ENCODE measurements around the gene FFAR1.

FFAR1 gene

DNA sequence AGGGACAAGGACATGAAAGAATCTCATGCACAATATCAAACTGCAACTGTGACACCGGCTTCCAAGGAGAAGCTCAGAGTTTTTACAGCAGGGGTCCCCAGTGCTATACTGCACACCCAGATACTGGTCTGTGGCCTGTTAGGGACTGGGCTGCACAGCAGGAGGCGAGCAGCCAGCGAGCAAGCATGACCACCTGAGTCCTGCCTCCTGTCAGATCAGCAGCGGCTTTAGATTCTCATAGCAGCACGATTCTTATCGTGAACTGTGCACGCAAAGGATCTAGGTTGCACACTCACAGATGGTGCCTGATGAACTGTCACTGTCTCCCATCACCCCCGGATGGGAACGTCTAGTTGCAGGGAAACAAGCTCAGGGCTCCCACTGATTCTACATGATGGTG lies 31.8 kb upstream of the FFAR1 start:
- no peak for DNase-seq

DNA sequence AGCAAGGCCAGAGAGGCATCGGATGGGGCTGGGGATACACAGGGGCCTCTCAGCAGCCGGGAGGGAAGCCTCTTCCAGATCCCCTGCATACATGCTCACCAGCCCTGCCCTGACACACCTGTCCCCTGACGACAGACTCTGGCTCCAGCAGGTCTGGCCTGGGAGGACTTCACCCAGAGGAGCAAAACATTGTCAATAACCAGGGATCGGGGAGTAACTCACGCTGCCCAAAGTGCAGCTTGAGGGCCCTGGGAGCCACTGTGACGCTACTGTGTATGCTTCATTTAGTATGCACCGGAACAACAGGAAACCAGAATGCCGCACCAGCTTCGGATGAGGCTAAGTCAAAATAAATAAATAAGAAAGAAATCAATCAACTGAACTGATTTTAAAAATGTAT lies 31.1 kb upstream of the FFAR1 start:
- no peak for DNase-seq

DNA sequence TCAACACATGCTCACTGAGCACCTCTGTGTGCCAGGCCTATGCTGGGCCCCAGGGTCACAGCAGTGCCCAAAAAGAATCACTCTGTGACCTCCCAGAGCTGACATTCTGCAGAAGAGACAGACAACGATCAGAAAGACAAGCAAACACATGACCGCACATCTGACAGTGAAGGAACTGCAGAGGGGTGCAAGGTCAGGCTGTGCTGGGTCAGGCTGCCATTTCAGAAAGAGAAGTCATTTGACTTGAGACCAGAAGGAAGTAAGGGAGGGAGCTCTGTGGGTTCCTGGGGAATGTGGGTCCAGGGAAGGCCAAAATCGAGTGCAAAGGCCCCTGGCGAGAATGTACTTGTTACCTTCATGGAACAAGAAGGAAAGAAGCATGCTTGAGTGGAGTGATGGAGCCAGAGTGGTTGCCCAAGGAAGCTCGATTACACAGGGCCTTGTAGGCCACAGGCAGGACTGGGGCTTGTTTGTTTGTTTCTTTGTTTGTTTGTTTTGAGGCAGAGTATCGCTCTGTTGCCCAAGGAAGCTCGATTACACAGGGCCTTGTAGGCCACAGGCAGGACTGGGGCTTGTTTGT lies 30.1 kb upstream of the FFAR1 start:
- DNase-seq: no peak

DNA sequence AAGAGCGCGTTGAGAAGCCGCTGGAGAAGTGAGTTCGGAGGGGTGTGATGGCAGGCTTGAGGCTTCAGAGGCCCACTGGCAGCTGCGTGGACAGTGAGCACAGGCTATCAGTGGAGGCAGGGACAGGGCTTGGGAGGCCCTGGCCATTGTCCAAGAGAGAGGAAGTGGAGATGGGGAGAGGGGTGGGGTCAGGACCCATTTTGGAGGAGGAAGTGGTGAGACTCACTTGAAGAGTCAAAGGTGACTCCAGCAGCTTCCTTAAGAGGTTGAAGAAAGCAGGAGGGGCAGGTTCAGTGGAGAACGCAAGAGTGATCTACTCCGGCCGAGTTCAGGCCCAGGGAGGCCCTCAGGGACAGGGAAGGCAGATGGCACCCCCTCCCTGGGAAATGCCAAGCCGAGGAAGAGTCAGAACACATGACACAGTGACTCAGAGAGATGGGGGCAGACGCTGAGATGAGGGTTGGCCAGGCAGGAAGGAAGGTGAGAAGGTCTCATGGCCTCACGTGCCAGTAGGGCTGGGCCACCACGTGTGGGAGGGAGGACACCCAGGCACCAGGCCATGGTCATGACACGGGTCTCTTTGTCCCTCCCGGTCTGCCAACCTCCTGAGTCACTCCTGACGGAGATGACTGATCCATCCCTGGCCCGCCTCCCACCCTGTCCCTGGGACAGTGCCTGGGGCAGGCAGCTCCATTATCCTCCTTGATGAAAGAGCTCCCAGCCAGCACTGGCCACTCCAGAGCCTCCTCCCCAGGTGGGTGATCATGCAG lies 28.8 kb upstream of the FFAR1 start:
- DNase-seq: no peak

DNA sequence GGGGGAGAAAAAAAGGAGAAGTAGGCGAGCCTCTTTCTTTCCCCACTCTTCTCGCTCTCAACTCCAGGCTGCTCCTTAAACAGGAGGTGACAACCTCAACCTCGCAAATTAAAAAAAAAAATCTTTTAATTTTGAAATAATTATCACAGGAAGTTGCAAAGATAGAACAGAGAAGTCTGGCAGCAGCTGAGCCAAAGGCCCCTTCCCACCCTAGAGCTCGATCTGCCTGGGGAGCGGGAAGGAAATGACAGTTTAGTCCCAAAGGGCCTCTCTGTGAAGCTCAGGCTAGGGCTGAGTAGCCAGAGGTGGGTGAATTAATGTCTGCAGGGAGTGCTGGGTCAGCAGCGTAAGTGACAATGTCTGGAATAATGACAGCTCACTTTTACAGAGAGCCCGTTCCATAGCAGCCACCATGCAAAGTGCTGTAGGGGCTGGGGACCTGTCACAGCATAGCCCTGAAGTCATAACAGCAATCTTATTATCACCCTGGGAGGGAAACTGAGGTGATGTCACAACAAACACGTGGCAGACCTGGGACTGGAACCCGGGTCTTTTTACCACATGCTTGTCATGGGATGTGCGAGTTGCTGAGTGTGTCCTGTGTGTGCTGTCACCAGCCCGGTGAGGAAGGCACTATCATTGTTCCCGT lies 27.5 kb upstream of the FFAR1 start:
- no peak for DNase-seq

DNA sequence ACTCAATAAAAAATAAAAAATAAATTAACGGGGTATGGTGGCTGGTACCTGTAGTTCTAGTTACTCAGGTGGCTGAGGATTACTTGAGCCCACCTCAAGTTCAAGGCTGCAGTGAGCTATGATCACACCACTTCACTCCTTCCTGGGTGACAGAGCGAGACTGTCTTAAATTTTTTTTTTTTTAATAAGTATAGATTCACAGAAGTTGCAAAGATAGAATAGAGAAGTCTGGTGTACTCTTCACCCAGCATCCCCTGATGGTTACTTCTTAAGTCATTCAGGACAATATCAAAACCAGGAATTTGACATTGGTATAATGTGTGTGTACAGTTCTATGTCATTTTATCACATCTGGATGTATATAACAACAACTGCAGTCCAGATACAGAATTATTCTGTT lies 26.4 kb upstream of the FFAR1 start:
- no peak for DNase-seq

DNA sequence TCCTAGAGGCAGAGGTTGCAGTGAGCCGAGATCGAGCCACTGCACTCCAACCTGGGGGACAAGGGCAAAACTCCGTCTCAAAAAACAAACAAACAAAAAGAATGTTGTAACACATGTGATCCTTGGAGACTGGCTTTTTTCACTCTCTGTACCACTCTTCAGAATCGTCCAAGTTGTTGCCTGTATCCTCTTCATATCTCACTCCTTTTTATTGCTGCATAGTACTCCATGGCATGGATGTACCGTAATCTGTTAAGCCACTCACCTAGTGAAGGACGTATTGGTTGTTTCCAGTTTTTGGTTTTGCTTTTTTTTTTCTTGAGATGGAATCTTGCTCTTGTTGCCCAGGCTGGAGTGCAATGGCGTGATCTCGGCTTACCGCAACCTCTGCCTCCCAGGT lies 25.7 kb upstream of the FFAR1 start:
- no peak for DNase-seq

DNA sequence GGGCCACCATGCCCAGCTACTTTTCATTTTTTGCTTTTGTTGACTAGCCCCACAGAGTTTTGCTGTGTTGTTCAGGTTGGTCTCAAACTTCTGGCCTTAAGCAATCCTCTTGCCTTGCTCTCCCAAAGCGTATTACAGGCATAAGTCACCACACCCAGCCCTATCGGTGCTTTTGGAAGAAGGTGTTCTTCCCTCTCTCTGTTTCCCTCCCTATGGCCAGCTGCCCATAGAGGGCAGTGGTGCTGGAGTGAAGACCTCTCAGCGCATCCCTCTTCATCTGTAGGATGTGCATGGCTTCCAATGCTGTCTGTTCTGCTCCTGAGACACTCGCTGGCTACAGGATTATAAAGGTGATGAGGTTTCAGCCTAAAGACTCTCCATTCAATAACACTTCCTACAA lies 20.1 kb upstream of the FFAR1 start:
- DNase-seq: no peak

DNA sequence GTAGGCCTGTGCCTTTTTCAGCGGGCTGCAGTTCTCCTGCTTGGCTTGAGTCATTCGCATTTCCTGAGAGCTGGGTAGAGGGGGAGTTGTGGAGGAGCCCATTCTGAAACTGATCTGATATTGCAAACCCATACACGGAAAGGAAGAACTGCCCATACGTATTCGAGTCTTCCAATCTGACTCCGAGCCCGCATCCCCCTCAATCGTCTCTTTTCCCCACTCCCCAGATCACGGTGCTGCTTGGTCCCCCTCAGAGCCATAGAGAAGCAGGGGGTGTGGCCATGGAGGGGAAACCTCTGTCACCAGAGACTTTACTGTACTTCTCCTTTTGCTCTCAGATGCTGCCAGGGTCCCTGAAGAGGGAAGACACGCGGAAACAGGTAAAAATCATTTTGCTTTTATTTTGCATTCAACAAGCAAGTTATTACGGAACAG lies 18.8 kb upstream of the FFAR1 start, which contains the start of gene CD22:
TSS of gene CD22 (plus strand) at position 337 of the 435 bp plus-strand sequence. CDS start 2,854 bp downstream, outside the sequence.
- DNase-seq: no peak

DNA sequence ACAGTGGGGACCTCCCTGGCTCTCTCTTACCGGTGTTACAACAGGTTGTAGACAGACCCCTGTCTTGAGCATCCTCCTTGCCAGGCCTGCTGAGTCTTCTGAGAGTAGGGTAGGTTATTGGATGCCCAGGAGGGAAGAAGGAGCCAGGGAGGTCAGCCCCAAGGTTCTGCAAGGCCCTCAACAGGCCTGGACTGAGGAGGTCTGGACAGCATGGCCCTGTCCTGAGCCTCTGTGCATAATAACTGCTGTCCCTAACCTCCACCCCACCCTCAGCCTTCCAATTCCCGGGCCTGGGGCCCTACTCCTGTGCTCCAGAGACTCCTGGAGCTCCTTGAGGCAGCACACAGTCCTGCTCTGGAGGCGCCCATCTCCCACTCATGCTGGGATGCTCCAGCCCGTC lies 18.4 kb upstream of the FFAR1 start:
- no peak for DNase-seq

DNA sequence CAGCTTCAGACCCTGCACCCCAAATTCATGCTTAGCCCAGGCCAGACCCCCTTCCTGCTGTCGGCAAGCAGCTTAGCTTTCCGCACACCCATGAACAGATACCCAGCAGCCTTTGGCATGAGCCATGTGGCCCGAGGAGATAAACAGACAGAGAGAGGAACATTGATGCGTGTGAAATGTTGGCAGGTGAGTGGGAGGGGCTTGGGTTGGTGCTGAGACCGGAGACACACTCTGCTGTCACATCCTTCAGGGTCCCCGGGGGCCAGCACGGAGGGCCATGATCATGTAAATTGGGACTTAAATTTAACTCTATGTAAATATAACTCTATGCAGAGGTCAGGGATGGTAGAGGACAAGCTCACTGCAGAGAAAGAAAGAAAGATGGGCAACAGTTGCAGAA lies 17.2 kb upstream of the FFAR1 start:
- DNase-seq: no peak

DNA sequence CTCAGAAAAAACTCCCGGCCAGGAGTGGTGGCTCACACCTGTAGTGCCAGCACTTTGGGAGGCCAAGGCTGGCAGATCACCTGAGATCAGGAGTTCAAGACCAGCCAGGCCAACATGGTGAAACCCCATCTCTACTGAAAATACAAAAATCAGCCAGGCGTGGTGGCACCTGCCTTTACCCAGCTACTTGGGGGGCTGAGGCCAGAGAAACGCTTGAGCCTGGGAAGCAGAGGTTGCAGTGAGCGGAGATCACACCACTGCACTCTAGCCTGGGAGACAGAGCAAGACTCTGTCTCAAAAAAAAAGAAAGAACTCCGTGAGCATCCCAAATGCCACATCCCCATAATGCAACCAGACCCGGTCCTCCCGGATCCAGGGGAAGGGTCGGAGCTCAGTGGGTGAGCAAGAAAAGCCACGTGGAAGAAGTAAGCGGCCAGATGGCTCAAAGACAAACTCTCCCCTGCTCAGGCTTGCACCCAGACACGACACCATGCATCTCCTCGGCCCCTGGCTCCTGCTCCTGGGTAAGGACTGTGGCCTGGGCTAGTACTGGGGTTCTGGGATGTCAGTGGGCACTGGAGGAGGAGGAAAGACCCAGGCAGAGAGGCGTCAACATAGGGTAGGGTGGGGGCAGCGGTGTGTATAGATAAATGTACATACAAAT lies 16.0 kb upstream of the FFAR1 start:
- no peak for DNase-seq

DNA sequence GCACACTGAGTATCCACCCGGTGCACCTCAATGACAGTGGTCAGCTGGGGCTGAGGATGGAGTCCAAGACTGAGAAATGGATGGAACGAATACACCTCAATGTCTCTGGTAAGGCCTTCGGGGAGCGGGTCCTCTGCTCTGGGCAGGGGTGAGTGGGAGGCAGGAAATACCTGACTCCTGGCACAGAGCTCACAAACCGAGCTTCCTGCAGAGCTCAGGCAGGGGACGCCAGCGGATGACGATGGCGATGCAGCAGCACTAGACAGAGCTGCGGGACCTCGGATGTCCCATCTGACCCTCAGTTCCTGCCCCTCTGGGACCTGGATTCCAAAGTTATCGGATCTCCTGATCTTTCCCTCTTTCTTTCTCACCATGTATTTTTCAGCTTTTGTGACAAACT lies 14.9 kb upstream of the FFAR1 start:
- no peak for DNase-seq

DNA sequence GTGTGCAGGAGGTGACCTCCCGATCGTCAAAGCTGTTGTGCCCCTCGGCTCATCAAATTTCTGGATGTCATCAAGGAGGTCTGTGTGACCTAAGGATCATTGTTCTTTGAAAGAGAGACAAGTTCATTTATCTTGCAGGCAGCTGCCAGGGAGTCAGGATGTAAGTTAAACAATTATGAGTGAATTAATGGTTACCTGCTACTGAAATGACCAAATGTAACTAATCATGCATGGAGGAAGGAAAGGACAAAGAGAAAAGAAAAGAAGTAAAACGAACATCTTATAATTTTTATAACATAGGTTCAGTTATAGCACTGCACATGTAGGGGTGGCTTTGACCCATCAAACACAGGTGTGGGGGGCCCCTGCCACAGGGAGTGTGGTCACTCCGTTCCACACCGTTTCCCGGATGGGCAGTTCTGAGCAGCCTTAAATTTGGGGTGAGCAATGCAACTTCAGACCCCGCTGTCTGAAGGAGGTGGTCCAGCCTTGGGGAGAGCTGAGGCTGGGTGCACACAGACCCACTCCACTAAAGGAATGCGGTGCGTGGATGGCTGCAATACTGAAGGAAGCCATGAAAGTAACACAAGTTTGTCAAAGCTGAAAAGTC lies 13.5 kb upstream of the FFAR1 start:
- DNase-seq: no peak

DNA sequence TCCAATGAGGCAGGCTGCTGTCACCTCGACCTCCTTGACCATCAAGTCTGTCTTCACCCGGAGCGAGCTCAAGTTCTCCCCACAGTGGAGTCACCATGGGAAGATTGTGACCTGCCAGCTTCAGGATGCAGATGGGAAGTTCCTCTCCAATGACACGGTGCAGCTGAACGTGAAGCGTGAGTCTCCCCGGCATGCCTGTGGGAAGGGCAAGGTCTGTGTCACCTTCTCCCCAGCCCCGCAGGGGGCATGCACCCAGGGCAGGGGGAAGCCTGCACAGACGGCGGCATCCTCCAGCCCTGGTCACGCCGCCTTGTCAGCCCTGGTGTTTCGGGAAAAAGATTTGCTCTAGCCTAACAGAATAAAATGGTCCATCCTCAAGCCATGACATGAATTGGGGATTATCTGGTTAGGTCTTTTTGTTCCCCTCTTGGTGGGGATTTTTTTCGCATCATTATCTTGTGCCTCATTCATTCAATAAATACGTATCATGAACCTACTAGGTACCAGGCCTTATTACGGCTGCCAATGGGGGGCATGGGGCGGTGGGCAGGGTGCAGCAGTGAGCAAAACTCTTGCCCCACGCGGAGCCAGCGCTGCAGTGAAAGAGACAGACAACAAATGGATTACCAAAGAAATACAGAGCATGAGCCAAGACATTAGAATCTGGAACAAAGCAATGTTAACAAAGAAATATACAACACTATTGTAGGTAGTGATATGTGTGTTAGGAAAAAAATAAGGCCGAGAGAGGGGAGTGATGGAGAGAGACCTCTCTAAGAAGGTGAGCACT lies 11.3 kb upstream of the FFAR1 start:
- DNase-seq: no peak

DNA sequence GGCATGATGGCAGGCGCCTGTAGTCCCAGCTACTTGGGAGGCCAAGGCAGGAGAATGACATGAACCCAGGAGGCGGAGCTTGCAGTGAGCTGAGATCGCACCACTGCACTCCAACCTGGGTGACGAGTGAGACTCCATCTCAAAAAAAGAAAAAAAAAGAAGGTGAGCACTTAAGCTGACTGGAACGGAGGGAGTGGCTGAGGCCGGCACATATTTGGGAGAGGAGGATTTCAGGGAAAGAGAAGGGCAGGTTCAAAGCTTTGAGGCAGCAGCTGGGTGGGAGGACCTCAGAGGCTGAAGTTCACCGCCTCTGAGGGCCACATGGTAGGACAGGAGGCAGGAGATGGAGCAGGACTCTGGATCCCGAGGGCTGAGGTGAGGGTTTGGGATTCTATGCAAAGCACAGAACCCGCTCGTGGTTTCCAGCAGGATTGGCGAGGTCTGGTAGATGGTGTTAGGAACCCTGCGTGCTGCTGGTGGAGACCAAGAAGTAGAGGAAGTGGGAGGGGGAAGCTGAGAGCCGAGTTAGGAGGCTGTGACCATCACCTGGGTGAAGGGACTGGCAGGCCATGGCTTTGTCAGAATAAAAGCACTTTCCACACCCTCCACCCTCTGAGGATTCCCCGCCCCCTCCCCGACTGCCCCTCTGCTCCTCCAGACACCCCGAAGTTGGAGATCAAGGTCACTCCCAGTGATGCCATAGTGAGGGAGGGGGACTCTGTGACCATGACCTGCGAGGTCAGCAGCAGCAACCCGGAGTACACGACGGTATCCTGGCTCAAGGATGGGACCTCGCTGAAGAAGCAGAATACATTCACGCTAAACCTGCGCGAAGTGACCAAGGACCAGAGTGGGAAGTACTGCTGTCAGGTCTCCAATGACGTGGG lies 10.4 kb upstream of the FFAR1 start:
- no peak for DNase-seq

DNA sequence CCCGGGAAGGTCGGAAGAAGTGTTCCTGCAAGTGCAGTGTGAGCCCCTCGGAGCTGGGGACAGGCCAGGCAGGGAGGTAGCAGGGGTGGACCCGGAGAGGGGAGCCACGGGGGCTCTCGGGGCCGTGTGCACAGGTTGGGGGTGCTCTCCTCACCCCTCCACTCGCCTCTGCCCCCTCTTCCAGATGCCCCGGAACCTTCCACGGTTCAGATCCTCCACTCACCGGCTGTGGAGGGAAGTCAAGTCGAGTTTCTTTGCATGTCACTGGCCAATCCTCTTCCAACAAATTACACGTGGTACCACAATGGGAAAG lies 9.8 kb upstream of the FFAR1 start:
- no peak for DNase-seq

DNA sequence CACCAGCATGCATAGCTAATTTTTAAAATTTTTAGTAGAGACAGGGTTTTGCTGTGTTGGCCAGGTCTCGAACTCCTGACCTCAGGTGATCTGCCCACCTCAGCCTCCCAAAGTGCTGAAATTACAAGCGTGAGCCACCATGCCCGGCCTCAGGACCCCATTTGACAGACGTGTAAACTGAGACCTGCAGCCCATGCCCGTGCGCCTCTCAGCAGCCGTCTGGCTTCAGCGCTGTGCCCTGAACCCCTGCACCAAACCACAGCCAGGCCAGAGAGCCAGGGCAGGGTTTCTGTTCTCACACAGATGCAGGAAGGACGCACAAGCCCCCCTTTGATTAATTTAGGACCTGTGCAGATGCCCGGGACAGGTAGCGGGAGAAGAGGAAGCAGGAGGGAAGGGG lies 7.3 kb upstream of the FFAR1 start:
- no peak for DNase-seq

DNA sequence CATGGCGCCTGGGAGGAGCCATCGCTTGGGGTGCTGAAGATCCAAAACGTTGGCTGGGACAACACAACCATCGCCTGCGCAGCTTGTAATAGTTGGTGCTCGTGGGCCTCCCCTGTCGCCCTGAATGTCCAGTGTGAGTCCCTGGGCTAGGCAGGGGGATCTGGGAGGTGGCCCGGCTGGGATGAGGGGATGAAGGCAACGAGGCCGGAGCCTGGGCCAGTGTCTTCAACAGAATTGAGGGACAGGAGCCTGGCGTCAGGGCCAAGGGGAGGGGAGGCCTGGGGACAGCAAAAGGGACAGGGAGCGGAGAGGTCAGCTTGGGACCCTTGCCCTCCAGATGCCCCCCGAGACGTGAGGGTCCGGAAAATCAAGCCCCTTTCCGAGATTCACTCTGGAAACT lies 6.7 kb upstream of the FFAR1 start:
- DNase-seq: no peak

DNA sequence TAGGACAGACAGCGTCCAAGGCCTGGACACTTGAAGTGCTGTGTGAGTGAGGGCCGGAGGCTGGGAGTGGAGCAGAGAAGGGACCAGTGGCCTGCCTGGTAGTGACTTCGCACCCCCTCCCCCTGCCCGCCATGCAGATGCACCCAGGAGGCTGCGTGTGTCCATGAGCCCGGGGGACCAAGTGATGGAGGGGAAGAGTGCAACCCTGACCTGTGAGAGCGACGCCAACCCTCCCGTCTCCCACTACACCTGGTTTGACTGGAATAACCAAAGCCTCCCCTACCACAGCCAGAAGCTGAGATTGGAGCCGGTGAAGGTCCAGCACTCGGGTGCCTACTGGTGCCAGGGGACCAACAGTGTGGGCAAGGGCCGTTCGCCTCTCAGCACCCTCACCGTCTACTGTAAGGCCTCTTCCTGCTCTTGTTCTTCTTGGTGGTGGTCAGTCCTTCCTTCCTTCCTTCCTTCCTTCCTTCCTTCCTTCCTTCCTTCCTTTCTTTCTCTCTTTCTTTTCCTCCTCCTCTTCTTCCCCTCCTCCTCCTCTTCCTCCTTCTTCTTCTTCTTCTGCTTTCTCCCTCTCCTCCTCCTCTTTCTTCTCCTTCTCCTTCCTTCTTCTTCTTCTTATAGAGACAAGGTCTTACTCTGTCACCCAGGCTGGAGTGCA lies 6.0 kb upstream of the FFAR1 start:
- DNase-seq: no peak

DNA sequence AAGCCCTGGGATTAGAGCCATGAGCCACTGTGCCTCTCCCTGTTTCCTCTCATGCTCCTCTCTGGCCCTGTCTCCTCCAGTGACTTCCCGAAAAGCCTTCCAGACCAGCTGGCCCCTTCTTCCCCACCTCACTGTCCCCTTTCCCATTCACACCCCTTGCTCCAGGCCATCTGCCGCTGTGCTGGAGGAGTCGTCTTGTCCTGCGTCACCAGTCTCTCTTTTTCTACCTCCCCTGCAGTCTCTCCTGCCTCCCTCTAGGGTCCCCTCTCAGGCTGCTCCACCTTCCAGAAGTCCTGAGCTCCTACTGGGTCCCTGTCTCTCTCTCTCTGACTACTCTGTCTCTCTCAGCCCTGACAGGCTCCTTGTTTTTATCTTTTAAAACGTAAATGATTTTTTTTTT lies 5.3 kb upstream of the FFAR1 start:
- DNase-seq: no peak

Measured in fibroblast of skin of abdomen (primary cell).